IPS-NIHi11 (cell line): ENCODE data around the gene PIWIL4.

Experiments used
- DNase-seq: peaks from one replicate; pipeline ENCODE4 v3.0.0; 2012; ENCODE audit warnings: mixed read lengths, low spot score

The PIWIL4 gene

GRCh38 chr11:94662846-94663390, 95.8 kb downstream of the PIWIL4 start:
- no peak for DNase-seq

GRCh38 chr11:94664346-94664745, 97.2 kb downstream of the PIWIL4 start:
- DNase-seq = no peak

GRCh38 chr11:94665116-94665659, 98.0 kb downstream of the PIWIL4 start:
- DNase-seq = no peak

GRCh38 chr11:94666792-94667721, 99.9 kb downstream of the PIWIL4 start:
- DNase-seq = no peak

- DNase-seq = no peak
Observed at GRCh38 chr11:94668212-94668793, 101.1 kb downstream of the PIWIL4 start.

- DNase-seq = no peak
Observed at GRCh38 chr11:94669023-94669422, 101.9 kb downstream of the PIWIL4 start.
